AG04449 (cell line): Measurements from ENCODE around the gene CLDN2.

Source experiments
- CTCF ChIA-PET: fragments of 350-600 bp; formaldehyde crosslinking; extraction: SDS; loops from one replicate; lab custom pipeline; 2021; ENCODE audit warnings: antibody characterized with exemption; lab: Yijun Ruan, JAX
- POLR2A ChIA-PET: fragments of 400-600, 350-600 bp; formaldehyde crosslinking; extraction: SDS; loops from one replicate; lab custom pipeline; 2020; ENCODE audit warnings: antibody characterized with exemption, inconsistent platforms; lab: Yijun Ruan, JAX
- DNase-seq: peaks from one replicate; pipeline ENCODE4 v3.0.0-alpha.2; 2010; ENCODE audit warnings: low read depth, low spot score
- H3K4me3 ChIP-seq: 2 replicates; pipeline ENCODE4 v1.5.1; 2011; ENCODE audit warnings: low read depth, mild to moderate bottlenecking, control low read depth, low read length
- TF ChIP-seq, protein P1 (sequence below): IDR thresholded peaks from one replicate; pipeline ENCODE4 v1.5.1; 2011; ENCODE audit warnings: mild to moderate bottlenecking, moderate library complexity, low read length, control low read depth, inconsistent platforms; ENCODE audit not compliant: insufficient read depth; ENCODE audit errors: missing control alignments

The CLDN2 gene

GRCh38 chrX:106952988-106953387, 32.8 kb downstream of the CLDN2 start:
- H3K4me3 ChIP-seq, result no peak overlapping the region
- ChIA-PET CTCF (interaction anchor here (1.0 to 2.9 kb wide), 5 partner anchors 8 to 59 kb away, joined by 3 to 26 read pairs (median 7); no protein-coding TSS in a partner anchor), POLR2A (no interaction called here)
- TF ChIP-seq, protein P1, sequence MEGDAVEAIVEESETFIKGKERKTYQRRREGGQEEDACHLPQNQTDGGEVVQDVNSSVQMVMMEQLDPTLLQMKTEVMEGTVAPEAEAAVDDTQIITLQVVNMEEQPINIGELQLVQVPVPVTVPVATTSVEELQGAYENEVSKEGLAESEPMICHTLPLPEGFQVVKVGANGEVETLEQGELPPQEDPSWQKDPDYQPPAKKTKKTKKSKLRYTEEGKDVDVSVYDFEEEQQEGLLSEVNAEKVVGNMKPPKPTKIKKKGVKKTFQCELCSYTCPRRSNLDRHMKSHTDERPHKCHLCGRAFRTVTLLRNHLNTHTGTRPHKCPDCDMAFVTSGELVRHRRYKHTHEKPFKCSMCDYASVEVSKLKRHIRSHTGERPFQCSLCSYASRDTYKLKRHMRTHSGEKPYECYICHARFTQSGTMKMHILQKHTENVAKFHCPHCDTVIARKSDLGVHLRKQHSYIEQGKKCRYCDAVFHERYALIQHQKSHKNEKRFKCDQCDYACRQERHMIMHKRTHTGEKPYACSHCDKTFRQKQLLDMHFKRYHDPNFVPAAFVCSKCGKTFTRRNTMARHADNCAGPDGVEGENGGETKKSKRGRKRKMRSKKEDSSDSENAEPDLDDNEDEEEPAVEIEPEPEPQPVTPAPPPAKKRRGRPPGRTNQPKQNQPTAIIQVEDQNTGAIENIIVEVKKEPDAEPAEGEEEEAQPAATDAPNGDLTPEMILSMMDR, result no peak
- no peak for DNase-seq

DNA sequence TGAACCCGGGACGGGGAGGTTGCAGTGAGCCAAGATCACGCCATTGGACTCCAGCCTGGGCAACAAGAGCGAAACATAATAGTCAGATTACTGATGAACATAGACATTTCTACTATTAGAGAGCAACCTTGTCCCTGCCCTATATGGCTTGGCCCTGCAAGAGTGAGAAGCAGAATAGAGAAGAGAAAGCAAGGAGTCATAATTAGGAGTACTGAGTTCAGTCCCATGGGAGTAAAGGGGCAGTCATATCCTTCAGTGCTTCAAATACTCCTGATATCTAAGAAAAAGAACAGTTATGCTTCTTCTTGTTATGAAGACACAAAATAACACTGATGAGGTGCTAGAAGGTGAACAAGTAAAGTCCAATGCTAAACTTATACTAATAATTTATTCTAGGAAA, 33.8 kb downstream of the CLDN2 start:
- ChIA-PET CTCF (interaction anchor here (1.3 to 2.9 kb wide), 3 partner anchors 9 to 60 kb away, joined by 3 to 26 read pairs (median 7); no protein-coding TSS in a partner anchor), POLR2A (no interaction called here)
- no peak for DNase-seq
- no peak overlapping the region for H3K4me3 ChIP-seq
- TF ChIP-seq, protein P1, result no peak

- no peak overlapping the region for H3K4me3 ChIP-seq
- POLR2A ChIA-PET, result no interaction called here
- peak; percentile 4 for DNase-seq
- CTCF ChIA-PET, result interaction anchor here (1.3 to 2.0 kb wide), 2 partner anchors 11 to 57 kb away, joined by 3 to 7 read pairs; no protein-coding TSS in a partner anchor
- TF ChIP-seq, protein P1, result no peak
These were observed 35.0 kb downstream of the CLDN2 start for GRCh38 chrX:106955004-106955772.

DNA sequence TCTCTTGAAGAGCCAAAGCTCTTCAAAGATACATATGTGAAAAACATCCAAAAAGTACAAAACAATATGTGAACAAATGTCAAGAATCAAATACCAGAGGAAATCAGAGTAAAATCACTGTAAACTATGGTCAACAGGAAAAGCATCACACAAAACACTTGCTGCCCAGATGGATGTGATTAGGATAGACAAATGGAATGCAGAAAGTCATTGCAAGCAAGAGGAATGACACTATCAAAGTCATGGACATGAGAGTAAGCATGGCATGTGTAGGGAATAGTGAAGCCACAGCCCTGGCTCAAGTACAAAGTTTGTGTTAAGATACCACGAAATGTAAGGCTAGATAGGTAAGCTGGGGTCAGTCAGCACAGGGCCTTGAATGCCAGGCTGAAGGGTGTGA, 37.7 kb downstream of the CLDN2 start:
- POLR2A ChIA-PET, result no interaction called here
- DNase-seq, result no peak
- TF ChIP-seq, protein P1, result no peak
- CTCF ChIA-PET, result interaction anchor here (2.0 to 2.7 kb wide), 2 partner anchors 59 to 64 kb away, joined by 11 to 12 read pairs; no protein-coding TSS in a partner anchor
- H3K4me3 ChIP-seq, result no peak overlapping the region

GRCh38 chrX:106959901-106960300, 39.7 kb downstream of the CLDN2 start:
- CTCF ChIA-PET, result interaction anchor here (0.9 to 4.5 kb wide), 4 partner anchors 50 to 66 kb away, joined by 3 to 55 read pairs (median 8); no protein-coding TSS in a partner anchor
- POLR2A ChIA-PET, result no interaction called here
- no peak for DNase-seq
- TF ChIP-seq, protein P1, result no peak
- no peak overlapping the region for H3K4me3 ChIP-seq

DNA sequence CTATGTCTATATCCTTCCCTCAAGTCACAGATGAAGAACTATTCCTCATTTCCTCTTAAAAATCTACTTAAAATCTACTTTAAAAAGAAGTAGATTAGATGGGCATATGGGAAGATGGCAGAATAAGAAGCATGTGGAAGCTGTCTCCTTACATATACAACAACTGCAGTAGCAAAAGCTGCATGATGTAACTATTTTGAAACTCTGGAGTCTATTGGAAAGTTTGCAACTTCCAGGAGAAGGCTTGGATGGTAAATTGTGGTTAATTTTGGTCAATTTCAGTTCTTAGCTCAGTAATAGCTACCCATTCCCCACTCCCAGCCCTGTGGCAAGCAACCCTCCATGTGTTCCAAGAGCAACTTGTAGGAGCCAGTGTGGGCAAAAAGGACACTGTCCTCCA, 42.9 kb downstream of the CLDN2 start:
- CTCF ChIA-PET, result interaction anchor here (1.5 to 4.5 kb wide), 3 partner anchors 21 to 69 kb away, joined by 3 to 55 read pairs (median 10); no protein-coding TSS in a partner anchor
- TF ChIP-seq, protein P1, result no peak
- POLR2A ChIA-PET, result no interaction called here
- no peak for DNase-seq
- H3K4me3 ChIP-seq, result no peak overlapping the region
